Activated CD8-positive, alpha-beta T cell treated with anti-CD3 and anti-CD28 coated beads for 36 hours (primary cell): ENCODE measurements around the gene NOTCH2. TPM values are rescaled to one million over a fixed set of nuclear protein-coding genes. Genes with fewer than 3 reads are reported as not detected.

ENCODE experiments used
- ATAC-seq: fragments of 200-7000 bp; cut with Tn5 transposase; one replicate; pipeline ENCODE4 v1.10.0; 2021; ENCODE audit warnings: mild to moderate bottlenecking, moderate library complexity
- CTCF ChIA-PET: fragments of 350-600 bp; sonication (Branson Sonifier 250); formaldehyde crosslinking; loops from one replicate; lab custom pipeline; 2021; ENCODE audit warnings: antibody characterized with exemption; lab: Charles Lee
- POLR2A ChIA-PET: fragments of 350-600 bp; sonication (Branson Sonifier 250); formaldehyde crosslinking; loops from one replicate; lab custom pipeline; 2021; ENCODE audit warnings: antibody characterized with exemption; lab: Charles Lee
- DNase-seq: peaks from one replicate; pipeline ENCODE4 v3.0.0-alpha.2; 2020
- H3K27ac Mint-ChIP-seq: one replicate; pipeline ENCODE4 v1.8.0; 2021; ENCODE audit warnings: mild to moderate bottlenecking, mixed read lengths
- H3K27me3 Mint-ChIP-seq: one replicate; pipeline ENCODE4 v1.8.0; 2021; ENCODE audit warnings: mixed read lengths
- H3K36me3 Mint-ChIP-seq: one replicate; pipeline ENCODE4 v1.8.0; 2021; ENCODE audit warnings: low read depth, mixed read lengths
- H3K4me1 Mint-ChIP-seq: one replicate; pipeline ENCODE4 v1.8.0; 2021; ENCODE audit warnings: low read depth, mixed read lengths
- H3K4me3 Mint-ChIP-seq: one replicate; pipeline ENCODE4 v1.8.0; 2021; ENCODE audit warnings: mild to moderate bottlenecking, moderate library complexity, mixed read lengths
- H3K9me3 Mint-ChIP-seq: one replicate; pipeline ENCODE4 v1.8.0; 2021; ENCODE audit warnings: mixed read lengths
- intact Hi-C: fragments of 100-400 bp; cut with micrococcal nuclease; formaldehyde crosslinking; loops from one replicate; pipeline ENCODE4 v1.10.0; 2022
- total RNA-seq, 2 experiments: library from RNA; stranded (reverse); gene quantifications; one replicate each; pipeline ENCODE4 v1.2.3, GENCODE V29; 2021
- TF ChIP-seq, protein P1 (sequence below): fragments of 200-600 bp; IDR thresholded peaks from one replicate; pipeline ENCODE4 v1.8.0; 2022; ENCODE audit warnings: antibody characterized with exemption, mild to moderate bottlenecking

Gene NOTCH2
- total RNA-seq, 2 experiments from 2014 or later, result 37.6 to 41.3 TPM

DNA sequence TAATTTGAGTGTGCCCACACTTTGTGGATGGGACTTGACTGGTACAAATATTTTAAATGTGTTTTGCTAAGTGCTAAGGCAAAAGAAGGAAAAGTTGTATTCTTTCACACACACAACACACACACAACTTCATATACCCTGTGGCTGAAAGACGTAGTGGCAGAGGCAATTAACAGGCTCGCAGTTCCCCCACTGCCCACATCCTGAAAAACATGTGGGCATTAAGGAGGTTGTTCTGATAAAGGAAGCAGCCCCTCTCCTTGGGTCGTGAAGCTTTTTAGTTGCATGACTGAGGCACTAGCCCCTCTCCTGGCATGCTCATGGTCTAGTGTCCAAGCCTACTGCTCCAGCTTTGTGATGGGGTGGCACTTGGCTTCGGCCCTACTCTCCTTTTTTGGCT lies 158.8 kb downstream of the NOTCH2 start:
- intact Hi-C loops, result no loop called here
- POLR2A ChIA-PET, result no interaction called here
- Mint-ChIP-seq H3K4me1 (no peaks in the 10 kb centered on the region), H3K9me3 (peaks cover 4% of the 10 kb centered on the region), H3K27me3 (peaks cover 3% of the 10 kb centered on the region), H3K36me3 (peaks cover 16% of the 10 kb centered on the region), H3K27ac (no peak overlapping the region), H3K4me3 (no peak overlapping the region)
- TF ChIP-seq, protein P1, sequence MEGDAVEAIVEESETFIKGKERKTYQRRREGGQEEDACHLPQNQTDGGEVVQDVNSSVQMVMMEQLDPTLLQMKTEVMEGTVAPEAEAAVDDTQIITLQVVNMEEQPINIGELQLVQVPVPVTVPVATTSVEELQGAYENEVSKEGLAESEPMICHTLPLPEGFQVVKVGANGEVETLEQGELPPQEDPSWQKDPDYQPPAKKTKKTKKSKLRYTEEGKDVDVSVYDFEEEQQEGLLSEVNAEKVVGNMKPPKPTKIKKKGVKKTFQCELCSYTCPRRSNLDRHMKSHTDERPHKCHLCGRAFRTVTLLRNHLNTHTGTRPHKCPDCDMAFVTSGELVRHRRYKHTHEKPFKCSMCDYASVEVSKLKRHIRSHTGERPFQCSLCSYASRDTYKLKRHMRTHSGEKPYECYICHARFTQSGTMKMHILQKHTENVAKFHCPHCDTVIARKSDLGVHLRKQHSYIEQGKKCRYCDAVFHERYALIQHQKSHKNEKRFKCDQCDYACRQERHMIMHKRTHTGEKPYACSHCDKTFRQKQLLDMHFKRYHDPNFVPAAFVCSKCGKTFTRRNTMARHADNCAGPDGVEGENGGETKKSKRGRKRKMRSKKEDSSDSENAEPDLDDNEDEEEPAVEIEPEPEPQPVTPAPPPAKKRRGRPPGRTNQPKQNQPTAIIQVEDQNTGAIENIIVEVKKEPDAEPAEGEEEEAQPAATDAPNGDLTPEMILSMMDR, result no peak
- CTCF ChIA-PET, result no interaction called here
- DNase-seq (no peak), ATAC-seq (no peak)

DNA sequence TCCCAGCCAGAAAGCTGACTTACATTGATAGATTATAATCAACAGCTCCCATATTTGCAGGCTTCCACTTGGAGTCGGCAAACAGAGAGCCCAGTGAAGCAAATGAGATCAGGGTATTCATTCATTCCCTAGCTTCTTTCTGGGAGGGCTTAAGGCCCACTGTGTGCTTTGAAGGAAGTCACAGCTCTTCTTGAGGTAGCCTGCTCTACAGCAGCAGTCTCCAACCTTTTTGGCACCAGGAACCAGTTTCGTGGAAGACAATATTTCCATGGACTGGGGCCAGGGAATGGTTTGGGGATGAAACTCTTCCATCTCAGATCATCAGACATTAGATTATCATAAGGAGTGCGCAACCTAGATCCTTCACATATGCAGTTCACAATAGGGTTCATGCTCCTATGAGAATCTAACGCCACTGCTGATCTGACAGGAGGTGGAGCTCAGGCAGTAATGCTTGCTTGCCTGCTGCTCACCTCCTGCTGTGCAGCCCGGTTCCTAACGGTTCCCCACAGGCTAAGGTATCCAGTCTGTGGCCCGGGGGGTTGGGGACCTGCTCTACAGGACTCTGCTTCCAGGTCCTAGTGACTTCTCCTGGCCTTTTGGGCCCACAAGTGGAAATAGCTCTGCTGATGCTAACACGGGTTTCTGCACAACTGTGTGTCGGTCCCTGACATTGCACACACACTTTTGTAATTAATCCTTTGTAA lies 159.4 kb downstream of the NOTCH2 start:
- no peak overlapping the region for H3K27ac Mint-ChIP-seq
- H3K27me3 Mint-ChIP-seq, result peaks cover 3% of the 10 kb centered on the region
- ChIA-PET POLR2A (no interaction called here), CTCF (no interaction called here)
- TF ChIP-seq, protein P1, result no peak
- H3K36me3 Mint-ChIP-seq, result peaks cover 11% of the 10 kb centered on the region
- intact Hi-C loops, result no loop called here
- DNase-seq (no peak), ATAC-seq (no peak)
- no peaks in the 10 kb centered on the region for H3K4me1 Mint-ChIP-seq
- no peak overlapping the region for H3K4me3 Mint-ChIP-seq
- H3K9me3 Mint-ChIP-seq, result peaks cover 8% of the 10 kb centered on the region

DNA sequence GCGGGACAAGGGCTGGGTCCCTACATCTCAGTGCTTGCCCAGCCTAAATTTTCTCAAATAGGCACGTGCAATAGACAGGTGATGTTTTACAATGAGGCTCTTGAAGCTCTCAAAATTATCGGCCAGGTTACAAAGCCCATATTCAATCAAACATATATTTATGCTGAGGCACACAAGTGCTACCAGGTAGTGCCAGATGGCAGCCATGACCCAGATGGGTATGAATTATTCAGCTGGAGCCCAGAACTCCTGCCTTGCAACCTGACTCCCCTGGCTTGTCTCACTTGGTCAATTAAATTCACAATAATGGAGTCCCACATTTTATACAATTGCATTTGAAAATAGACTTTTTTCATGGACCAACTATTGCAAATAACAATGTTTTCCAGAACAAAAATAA lies 160.8 kb downstream of the NOTCH2 start:
- Mint-ChIP-seq H3K9me3 (peaks cover 12% of the 10 kb centered on the region), H3K27ac (no peak overlapping the region), H3K4me3 (no peak overlapping the region), H3K27me3 (peaks cover 4% of the 10 kb centered on the region), H3K4me1 (no peaks in the 10 kb centered on the region), H3K36me3 (no peaks in the 10 kb centered on the region)
- ATAC-seq, result no peak
- TF ChIP-seq, protein P1, result no peak
- CTCF ChIA-PET, result interaction anchor here (1.5 kb wide), 1 partner anchor 23 kb away, joined by 4 read pairs; no protein-coding TSS in a partner anchor
- intact Hi-C loops, result no loop called here
- no peak for DNase-seq
- POLR2A ChIA-PET, result no interaction called here

DNA sequence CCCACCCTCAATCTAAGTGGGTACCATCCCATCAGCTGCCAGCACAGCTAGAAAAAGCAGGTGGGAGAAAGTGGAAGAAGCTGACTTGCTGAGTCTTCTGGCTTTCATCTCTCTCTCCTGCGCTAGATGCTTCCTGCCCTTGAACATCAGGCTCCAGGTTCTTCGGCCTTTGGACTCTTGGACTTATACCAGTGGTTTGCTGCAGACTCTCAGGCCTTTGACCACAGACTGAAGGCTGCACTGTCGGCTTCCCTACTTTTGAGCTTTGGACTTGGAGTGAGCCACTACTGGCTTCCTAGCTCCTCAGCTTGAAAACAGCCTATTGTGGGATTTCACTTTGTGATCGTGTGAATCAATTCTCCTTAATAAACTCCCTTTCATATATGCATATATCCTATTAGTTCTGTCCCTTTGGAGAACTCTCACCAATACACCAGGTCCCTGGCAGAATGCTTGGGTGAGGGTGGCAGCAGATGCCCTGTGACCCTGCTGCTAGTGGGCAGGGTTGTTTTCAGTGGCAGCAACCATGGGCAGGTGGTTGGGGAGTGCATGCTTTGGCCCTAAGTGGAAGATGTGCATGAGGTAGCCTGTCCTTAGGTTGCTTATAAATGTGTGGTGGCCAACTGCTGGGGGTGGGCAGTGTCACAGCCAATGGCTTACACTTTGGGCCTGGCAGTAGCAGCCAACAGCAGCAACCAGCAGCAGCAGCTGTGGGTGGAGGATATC lies 162.4 kb downstream of the NOTCH2 start:
- no peak for DNase-seq
- H3K4me3 Mint-ChIP-seq, result no peak overlapping the region

More for the DNA sequence above, 162.4 kb downstream of the NOTCH2 start:
- Mint-ChIP-seq H3K36me3 (no peaks in the 10 kb centered on the region), H3K4me1 (no peaks in the 10 kb centered on the region), H3K9me3 (peaks cover 12% of the 10 kb centered on the region), H3K27ac (no peak overlapping the region), H3K27me3 (peaks cover 7% of the 10 kb centered on the region)
- CTCF ChIA-PET, result interaction anchor here (1.5 to 1.8 kb wide), 2 partner anchors 20 to 21 kb away, joined by 4 to 6 read pairs; no protein-coding TSS in a partner anchor
- POLR2A ChIA-PET, result no interaction called here
- ATAC-seq, result no peak
- intact Hi-C loops, result no loop called here
- TF ChIP-seq, protein P1, result no peak
